ENCODE measurements around the gene GPC6.

GRCh38 chr13:94419304-94419924 lies 1192.8 kb downstream of the GPC6 start:
- TF ChIP-seq CTCF (IDR thresholded peaks at IDR 0.05; ENCODE audit: low read depth, low read length, missing input control): no peak
- TF ChIP-seq GABPA (IDR thresholded peaks at IDR 0.05 in 1 of 2, conservative IDR thresholded peaks at IDR 0.05 in 1 of 2): no peak
- no peak for TF ChIP-seq JUND (IDR thresholded peaks at IDR 0.05)
- TF ChIP-seq EGR1 (IDR thresholded peaks at IDR 0.05; ENCODE audit: low read depth in 2 of 2): no peak
- TF ChIP-seq ZBTB33 (IDR thresholded peaks at IDR 0.05): no peak
- no peak for TF ChIP-seq RXRA (IDR thresholded peaks at IDR 0.05)
- TF ChIP-seq SP1 (IDR thresholded peaks at IDR 0.05): no peak
- TF ChIP-seq RAD21 (IDR thresholded peaks at IDR 0.05): no peak
- TF ChIP-seq TAF1 (conservative IDR thresholded peaks at IDR 0.05): no peak

All from liver (tissue), 3 donors.